ENCODE measurements around the gene ENG. TPM values are rescaled to one million over a fixed set of nuclear protein-coding genes. Genes with fewer than 3 reads are reported as not detected.

Gene ENG
- total RNA-seq, 1 experiment from 2014 or later = 29.9 TPM

DNA sequence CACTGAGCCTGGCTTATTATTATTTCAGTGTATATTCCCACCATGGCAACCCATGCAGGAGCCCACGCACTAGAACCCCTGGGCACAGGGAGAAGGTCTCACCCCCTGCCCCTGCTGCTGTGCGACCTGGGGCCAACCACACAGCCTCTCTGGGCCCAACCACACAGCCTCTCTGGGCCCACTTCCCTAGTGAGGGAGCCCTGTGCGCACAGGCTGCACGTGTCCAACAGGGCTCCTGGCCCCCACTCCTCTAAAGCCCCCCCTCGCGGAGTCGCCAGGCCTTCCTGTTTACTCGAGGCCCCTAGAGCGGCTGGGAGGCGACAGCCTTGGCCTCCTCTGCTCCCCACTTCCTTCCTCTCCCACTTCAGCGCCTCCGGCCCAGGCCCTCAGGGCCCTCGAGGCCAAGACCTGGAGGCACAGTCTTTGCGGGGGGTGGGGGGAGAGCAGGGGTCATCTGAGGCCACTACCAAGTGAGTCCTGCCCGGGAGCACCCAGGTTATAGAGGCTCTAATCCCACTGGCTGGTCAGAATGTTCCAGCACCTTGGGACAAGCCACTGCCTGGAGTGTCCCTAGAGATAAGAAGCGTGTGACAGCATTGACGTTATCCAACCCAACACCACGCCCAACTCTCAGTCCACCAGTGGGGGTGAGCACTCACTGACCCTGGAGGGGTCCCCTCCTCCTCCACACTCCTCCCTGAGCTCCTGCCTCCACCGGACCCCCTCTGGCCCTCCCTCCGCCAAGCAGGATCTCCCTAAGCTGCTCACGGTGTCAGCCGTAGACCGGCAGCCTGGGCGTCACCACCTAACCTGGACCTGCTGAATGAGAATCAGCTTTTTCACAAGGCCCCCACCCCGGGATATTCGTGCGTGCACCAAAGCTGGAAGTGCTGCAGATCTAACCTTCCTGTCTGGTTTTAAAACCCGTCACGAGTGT lies 7.9 kb upstream of the ENG start:
- TF ChIP-seq CTCF (conservative IDR thresholded peaks at IDR 0.05; ENCODE audit: low read depth, low read length) (no peak), EZH2 (IDR thresholded peaks at IDR 0.05; ENCODE audit: borderline replicate concordance, low read depth, low read length, poor library complexity, severe bottlenecking) (no peak)
- ChIA-PET CTCF (interaction anchor here (0.6 kb wide), 1 partner anchor 31 kb away, joined by 3 read pairs; no protein-coding TSS in a partner anchor), POLR2A (ENCODE audit: low non-redundant PET) (no interaction called here)
- Histone ChIP-seq H3K27ac (ENCODE audit: low read depth, low read length, poor library complexity, severe bottlenecking) (no peak overlapping the region), H3K4me1 (ENCODE audit: insufficient read depth, low read length, poor library complexity, severe bottlenecking) (no peaks in the 10 kb centered on the region), H3K27me3 (replicated peaks; ENCODE audit: insufficient read depth, low read depth, low read length, poor library complexity) (no peaks in the 10 kb centered on the region), H3K4me3 (ENCODE audit: low read depth, low read length, poor library complexity, severe bottlenecking) (no peak overlapping the region), H3K36me3 (ENCODE audit: insufficient read depth, low read length, poor library complexity, severe bottlenecking) (no peaks in the 10 kb centered on the region), H3K9me3 (ENCODE audit: low read depth, low read length, poor library complexity, severe bottlenecking) (no peaks in the 10 kb centered on the region)
- no TSS peak for BruUV-seq (replicated peaks)
- no peak for DNase-seq (ENCODE audit: low spot score)
- intact Hi-C loops (cut with micrococcal nuclease; ENCODE audit: unreplicated experiment) = no loop called here

- Histone ChIP-seq H3K4me3 (ENCODE audit: low read depth, low read length, poor library complexity, severe bottlenecking) (no peak overlapping the region), H3K9me3 (ENCODE audit: low read depth, low read length, poor library complexity, severe bottlenecking) (no peaks in the 10 kb centered on the region), H3K27ac (ENCODE audit: low read depth, low read length, poor library complexity, severe bottlenecking) (no peak overlapping the region), H3K36me3 (ENCODE audit: insufficient read depth, low read length, poor library complexity, severe bottlenecking) (no peaks in the 10 kb centered on the region), H3K27me3 (replicated peaks; ENCODE audit: insufficient read depth, low read depth, low read length, poor library complexity) (no peaks in the 10 kb centered on the region), H3K4me1 (ENCODE audit: insufficient read depth, low read length, poor library complexity, severe bottlenecking) (no peaks in the 10 kb centered on the region)
- intact Hi-C loops (cut with micrococcal nuclease; ENCODE audit: unreplicated experiment) = no loop called here
- BruUV-seq (replicated peaks) = no TSS peak
- no peak for DNase-seq (ENCODE audit: low spot score)
- TF ChIP-seq CTCF (conservative IDR thresholded peaks at IDR 0.05; ENCODE audit: low read depth, low read length) (no peak), EZH2 (IDR thresholded peaks at IDR 0.05; ENCODE audit: borderline replicate concordance, low read depth, low read length, poor library complexity, severe bottlenecking) (no peak)
- ChIA-PET POLR2A (ENCODE audit: low non-redundant PET) (no interaction called here), CTCF (no interaction called here)
These were observed 6.3 kb upstream of the ENG start for GRCh38 chr9:127860779-127861178.

GRCh38 chr9:127860260-127860659 lies 5.8 kb upstream of the ENG start:
- intact Hi-C loops (cut with micrococcal nuclease; ENCODE audit: unreplicated experiment) = no loop called here
- H3K4me1 ChIP-seq (ENCODE audit: insufficient read depth, low read length, poor library complexity, severe bottlenecking) = no peaks in the 10 kb centered on the region
- CTCF ChIA-PET = interaction anchor here (0.6 kb wide), 1 partner anchor 34 kb away, joined by 3 read pairs; no protein-coding TSS in a partner anchor

More at GRCh38 chr9:127860260-127860659, 5.8 kb upstream of the ENG start:
- TF ChIP-seq EZH2 (IDR thresholded peaks at IDR 0.05; ENCODE audit: borderline replicate concordance, low read depth, low read length, poor library complexity, severe bottlenecking) (no peak), CTCF (conservative IDR thresholded peaks at IDR 0.05; ENCODE audit: low read depth, low read length) (no peak)
- no peaks in the 10 kb centered on the region for H3K36me3 ChIP-seq (ENCODE audit: insufficient read depth, low read length, poor library complexity, severe bottlenecking)
- no peak overlapping the region for H3K27ac ChIP-seq (ENCODE audit: low read depth, low read length, poor library complexity, severe bottlenecking)
- BruUV-seq (replicated peaks) = no TSS peak
- no peak for DNase-seq (ENCODE audit: low spot score)
- H3K9me3 ChIP-seq (ENCODE audit: low read depth, low read length, poor library complexity, severe bottlenecking) = no peaks in the 10 kb centered on the region
- POLR2A ChIA-PET (ENCODE audit: low non-redundant PET) = no interaction called here
- H3K27me3 ChIP-seq (replicated peaks; ENCODE audit: insufficient read depth, low read depth, low read length, poor library complexity) = no peaks in the 10 kb centered on the region
- no peak overlapping the region for H3K4me3 ChIP-seq (ENCODE audit: low read depth, low read length, poor library complexity, severe bottlenecking)

All from A673 (cell line).